IMR-90 (cell line): ENCODE results near the gene MYO1D. TPM values are rescaled to one million over a fixed set of nuclear protein-coding genes. Genes with fewer than 3 reads are reported as not detected.

Experiments
- ATAC-seq: fragments of 200-7000 bp; cut with Tn5 transposase; 2 replicates; pipeline ENCODE4 v1.9.1; 2020; ENCODE audit warnings: low read depth, mild to moderate bottlenecking, moderate library complexity
- BruUV-seq: library from RNA; stranded (reverse); fragments of 400-500 nt; replicated peaks from 2 replicates; lab custom pipeline; 2021; lab: Mats Ljungman, UMichigan
- CTCF ChIA-PET: fragments of 300-600 bp; formaldehyde crosslinking; extraction: SDS; loops from one replicate; lab custom pipeline; 2021; ENCODE audit warnings: antibody characterized with exemption; lab: Yijun Ruan, JAX
- POLR2A ChIA-PET: fragments of 300-600 bp; sonication (Branson Sonifier 250); formaldehyde crosslinking; loops from one replicate; lab custom pipeline; 2022; ENCODE audit warnings: antibody characterized with exemption; ENCODE audit not compliant: unreplicated experiment; lab: Charles Lee
- DNase-seq: peaks from one replicate; pipeline ENCODE4 v3.0.0; 2013
- H2AFZ ChIP-seq: replicated peaks from 2 replicates; pipeline ENCODE3; 2013; ENCODE audit warnings: low read length, mild to moderate bottlenecking; ENCODE audit not compliant: poor library complexity
- H2AK5ac ChIP-seq: 2 replicates; pipeline ENCODE4 v1.6.1; 2013; ENCODE audit warnings: low read depth, low read length, inconsistent platforms
- H2AK9ac ChIP-seq: replicated peaks from 2 replicates; pipeline ENCODE3; 2013; ENCODE audit warnings: mild to moderate bottlenecking, low read depth, low read length, moderate library complexity; ENCODE audit not compliant: poor library complexity
- H2BK120ac ChIP-seq: 2 replicates; pipeline ENCODE4 v1.6.1; 2013; ENCODE audit warnings: low read depth, low read length, inconsistent platforms
- H2BK15ac ChIP-seq: 3 replicates; pipeline ENCODE4 v1.6.1; 2013; ENCODE audit warnings: low read depth, low read length, inconsistent platforms
- H2BK20ac ChIP-seq: 2 replicates; pipeline ENCODE4 v1.6.1; 2013; ENCODE audit warnings: low read depth, mild to moderate bottlenecking, inconsistent platforms, low read length, moderate library complexity
- H2BK5ac ChIP-seq: 2 replicates; pipeline ENCODE4 v1.6.1; 2013; ENCODE audit warnings: mild to moderate bottlenecking, low read depth, low read length, inconsistent platforms; ENCODE audit not compliant: poor library complexity, severe bottlenecking
- H3K14ac ChIP-seq: replicated peaks from 2 replicates; pipeline ENCODE4 v1.6.1; 2013; ENCODE audit warnings: low read depth, low read length, inconsistent platforms
- H3K18ac ChIP-seq: 2 replicates; pipeline ENCODE4 v1.6.1; 2013; ENCODE audit warnings: low read depth, low read length, control low read depth
- H3K23ac ChIP-seq: 2 replicates; pipeline ENCODE4 v1.6.1; 2013; ENCODE audit warnings: low read depth, low read length, inconsistent platforms
- H3K27ac ChIP-seq: 2 replicates; pipeline ENCODE4 v1.5.1; 2013; ENCODE audit warnings: mild to moderate bottlenecking, control low read depth, low read length; ENCODE audit not compliant: insufficient read depth
- H3K27me3 ChIP-seq: 2 replicates; pipeline ENCODE4 v1.6.1; 2013; ENCODE audit warnings: low read length; ENCODE audit not compliant: control insufficient read depth, insufficient read depth
- H3K36me3 ChIP-seq: 2 replicates; pipeline ENCODE4 v1.6.1; 2013; ENCODE audit warnings: low read length, mixed read lengths; ENCODE audit not compliant: control insufficient read depth, insufficient read depth
- H3K4ac ChIP-seq: 2 replicates; pipeline ENCODE4 v1.6.1; 2013; ENCODE audit warnings: low read depth, low read length, inconsistent platforms
- H3K4me1 ChIP-seq: 2 replicates; pipeline ENCODE4 v1.6.1; 2013; ENCODE audit warnings: low read length, mixed read lengths; ENCODE audit not compliant: control insufficient read depth, insufficient read depth
- H3K4me2 ChIP-seq: 2 replicates; pipeline ENCODE4 v1.6.1; 2013; ENCODE audit warnings: low read depth, mild to moderate bottlenecking, control low read depth, low read length, moderate library complexity
- H3K4me3 ChIP-seq: 2 replicates; pipeline ENCODE4 v1.5.1; 2013; ENCODE audit warnings: low read depth, mild to moderate bottlenecking, control low read depth, low read length, moderate library complexity; ENCODE audit not compliant: insufficient read depth
- H3K56ac ChIP-seq: 2 replicates; pipeline ENCODE4 v1.6.1; 2013; ENCODE audit warnings: low read length, inconsistent platforms; ENCODE audit not compliant: insufficient read depth; ENCODE audit errors: extremely low read depth
- H3K79me1 ChIP-seq, 2 experiments: 2 replicates each; pipeline ENCODE4 v1.6.1; 2013; ENCODE audit warnings: low read length in 2 of 2, inconsistent platforms in 1 of 2, low read depth in 1 of 2
- H3K9ac ChIP-seq: 2 replicates; pipeline ENCODE4 v1.6.1; 2013; ENCODE audit warnings: low read depth, low read length, control low read depth
- H3K9me1 ChIP-seq: 2 replicates; pipeline ENCODE4 v1.6.1; 2013; ENCODE audit warnings: low read length, inconsistent platforms; ENCODE audit not compliant: insufficient read depth
- H3K9me3 ChIP-seq: 2 replicates; pipeline ENCODE4 v1.6.1; 2013; ENCODE audit warnings: low read length; ENCODE audit not compliant: control insufficient read depth, insufficient read depth
- H4K20me1 ChIP-seq: 2 replicates; pipeline ENCODE4 v1.6.1; 2013; ENCODE audit warnings: low read length, inconsistent platforms; ENCODE audit not compliant: insufficient read depth
- H4K5ac ChIP-seq: 2 replicates; pipeline ENCODE4 v1.6.1; 2013; ENCODE audit warnings: mild to moderate bottlenecking, low read depth, low read length, control low read depth
- H4K8ac ChIP-seq, 2 experiments: 2 replicates each; pipeline ENCODE4 v1.6.1; 2013; ENCODE audit warnings: low read depth in 2 of 2, low read length in 2 of 2, control low read depth in 1 of 2, inconsistent platforms in 1 of 2
- H4K91ac ChIP-seq: 2 replicates; pipeline ENCODE4 v1.6.1; 2013; ENCODE audit warnings: low read depth, low read length, inconsistent platforms; ENCODE audit not compliant: insufficient read depth
- BHLHE40 ChIP-seq: fragments of 150-350 bp; IDR thresholded peaks from 2 replicates; pipeline ENCODE4 v1.6.1; 2016; ENCODE audit warnings: mild to moderate bottlenecking, low read depth, low read length
- CEBPB ChIP-seq: IDR thresholded peaks from 2 replicates; pipeline ENCODE4 v1.6.1; 2012; ENCODE audit warnings: low read depth, low read length, improper control_type of control experiment
- CHD1 ChIP-seq: IDR thresholded peaks from 2 replicates; pipeline ENCODE4 v1.6.1; 2012; ENCODE audit warnings: low read depth, low read length, improper control_type of control experiment
- ELK1 ChIP-seq: fragments of 150-350 bp; IDR thresholded peaks from 2 replicates; pipeline ENCODE4 v1.6.1; 2016; ENCODE audit warnings: low read depth, mild to moderate bottlenecking, low read length, moderate library complexity, borderline replicate concordance
- FOS ChIP-seq: fragments of 150-350 bp; IDR thresholded peaks from 2 replicates; pipeline ENCODE4 v1.6.1; 2016; ENCODE audit warnings: low read depth, low read length
- MAFK ChIP-seq: IDR thresholded peaks from 2 replicates; pipeline ENCODE4 v1.6.1; 2012; ENCODE audit warnings: low read depth, low read length, improper control_type of control experiment
- MAZ ChIP-seq: IDR thresholded peaks from 2 replicates; pipeline ENCODE4 v1.6.1; 2012; ENCODE audit warnings: low read depth, mild to moderate bottlenecking, low read length, improper control_type of control experiment, moderate library complexity, borderline replicate concordance
- MXI1 ChIP-seq: IDR thresholded peaks from 2 replicates; pipeline ENCODE4 v1.6.1; 2012; ENCODE audit warnings: low read depth, mild to moderate bottlenecking, low read length, moderate library complexity, borderline replicate concordance
- NFE2L2 ChIP-seq: fragments of 150-350 bp; IDR thresholded peaks from 2 replicates; pipeline ENCODE4 v1.6.1; 2016; ENCODE audit warnings: low read depth, mild to moderate bottlenecking, low read length
- POLR2A ChIP-seq: IDR thresholded peaks from 2 replicates; pipeline ENCODE4 v1.6.1; 2012; ENCODE audit warnings: mild to moderate bottlenecking, low read depth, low read length
- RAD21 ChIP-seq: IDR thresholded peaks from 2 replicates; pipeline ENCODE4 v1.6.1; 2012; ENCODE audit warnings: low read length, improper control_type of control experiment
- RCOR1 ChIP-seq: IDR thresholded peaks from 2 replicates; pipeline ENCODE4 v1.6.1; 2012; ENCODE audit warnings: mild to moderate bottlenecking, low read length, improper control_type of control experiment; ENCODE audit not compliant: insufficient replicate concordance
- RFX5 ChIP-seq: IDR thresholded peaks from 2 replicates; pipeline ENCODE4 v1.8.0; 2012; ENCODE audit warnings: low read depth, mild to moderate bottlenecking, low read length, moderate library complexity
- SMC3 ChIP-seq: fragments of 150-350 bp; IDR thresholded peaks from 2 replicates; pipeline ENCODE4 v1.6.1; 2016; ENCODE audit warnings: low read depth, mild to moderate bottlenecking, antibody characterized with exemption, low read length, moderate library complexity
- WGBS, 2 experiments: methylation state at CpG; one replicate each; pipeline versions ENCODE4 v1.1.5 to v1.1.7; 2013; ENCODE audit warnings: missing lambda C conversion rate in 2 of 2; ENCODE audit not compliant: insufficient read length in 1 of 2; ENCODE audit errors: extremely low coverage in 2 of 2; 5-methylcytosine and 5-hydroxymethylcytosine counted together
- dilution Hi-C: fragments of 300-500 bp; cut with HindIII; formaldehyde crosslinking; loops from one replicate; pipeline ENCODE4 v1.14.3; 2018; ENCODE audit warnings: low sequenced_read_pairs; ENCODE audit not compliant: unreplicated experiment
- in situ Hi-C: fragments of 300-500 bp; cut with MboI; formaldehyde crosslinking; loops from 3 replicates; pipeline ENCODE4 v1.14.3; 2019; ENCODE audit warnings: low sequenced_read_pairs, inconsistent platforms, mixed read lengths
- intact Hi-C: fragments of 100-400 bp; cut with micrococcal nuclease; formaldehyde crosslinking; loops from 2 replicates; pipeline ENCODE4 v1.10.0; 2022
- polyA plus RNA-seq, 3 experiments: library from polyadenylated mRNA; depleted of rRNA; stranded (reverse); fragments of >200 nt; gene quantifications; 2 replicates each; pipeline ENCODE4 v1.2.3, GENCODE V29; 2012; ENCODE audit warnings: low replicate concordance in 1 of 3
- total RNA-seq: library from RNA; depleted of rRNA; stranded (reverse); fragments of >200 nt; gene quantifications from 2 replicates; pipeline ENCODE4 v1.2.3, GENCODE V29; 2012
- TF ChIP-seq, protein P1 (sequence below): fragments of 150-350 bp; IDR thresholded peaks from 2 replicates; pipeline ENCODE4 v1.6.1; 2017; ENCODE audit warnings: mild to moderate bottlenecking, antibody characterized with exemption, low read length, low read depth
- TF ChIP-seq, protein P2 (sequence below): conservative IDR thresholded peaks from 2 replicates; pipeline ENCODE4 v1.5.1; 2012; ENCODE audit warnings: mild to moderate bottlenecking, low read depth, low read length, improper control_type of control experiment

Gene MYO1D
- total and polyA plus RNA-seq, 2 of the 4 experiments (the other 2 are of a cell fraction) = 0.63 to 0.90 TPM

- no peak overlapping the region for H3K23ac ChIP-seq
- H3K4me1 ChIP-seq = no peaks in the 10 kb centered on the region
- no peaks in the 10 kb centered on the region for H4K20me1 ChIP-seq
- H2BK20ac ChIP-seq = no peak overlapping the region
- no peak overlapping the region for H3K56ac ChIP-seq
- no peak overlapping the region for H3K27ac ChIP-seq
- H4K8ac ChIP-seq = no peak overlapping the region
- H3K36me3 ChIP-seq = no peaks in the 10 kb centered on the region
- DNase-seq (no peak), ATAC-seq (no peak)
- no peaks in the 10 kb centered on the region for H3K9me3 ChIP-seq
- H3K14ac ChIP-seq = no peak overlapping the region
- H2AFZ ChIP-seq = no peak overlapping the region
- no peak overlapping the region for H3K4ac ChIP-seq
- no peak overlapping the region for H2AK5ac ChIP-seq
- CTCF ChIA-PET = no interaction called here
- POLR2A ChIA-PET = no interaction called here
- WGBS, 2 experiments = 80% methylated on average over 1 of the region's 2 CpGs; no CpG with 5 or more reads in 1 of the 2 experiments
- H3K27me3 ChIP-seq = peaks cover 7% of the 10 kb centered on the region
- no peak overlapping the region for H3K4me3 ChIP-seq
- no peak overlapping the region for H3K9ac ChIP-seq
- H2BK120ac ChIP-seq = no peak overlapping the region
- dilution Hi-C loops = no loop called here
- H2AK9ac ChIP-seq = no peak overlapping the region
- no peak overlapping the region for H3K18ac ChIP-seq
- no peak overlapping the region for H4K5ac ChIP-seq
- H4K91ac ChIP-seq = no peak overlapping the region
- H3K9me1 ChIP-seq = no peaks in the 10 kb centered on the region
- H2BK15ac ChIP-seq = no peak overlapping the region
- in situ Hi-C loops = no loop called here
- H3K79me1 ChIP-seq = no peaks in the 10 kb centered on the region
- TF ChIP-seq FOS (no peak), POLR2A (no peak), MAZ (no peak), NFE2L2 (no peak), BHLHE40 (no peak), SMC3 (no peak), RCOR1 (no peak), RAD21 (no peak), ELK1 (no peak), MAFK (no peak), CEBPB (no peak), MXI1 (no peak), RFX5 (no peak), CHD1 (no peak)
- TF ChIP-seq, protein P1, sequence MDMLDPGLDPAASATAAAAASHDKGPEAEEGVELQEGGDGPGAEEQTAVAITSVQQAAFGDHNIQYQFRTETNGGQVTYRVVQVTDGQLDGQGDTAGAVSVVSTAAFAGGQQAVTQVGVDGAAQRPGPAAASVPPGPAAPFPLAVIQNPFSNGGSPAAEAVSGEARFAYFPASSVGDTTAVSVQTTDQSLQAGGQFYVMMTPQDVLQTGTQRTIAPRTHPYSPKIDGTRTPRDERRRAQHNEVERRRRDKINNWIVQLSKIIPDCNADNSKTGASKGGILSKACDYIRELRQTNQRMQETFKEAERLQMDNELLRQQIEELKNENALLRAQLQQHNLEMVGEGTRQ = no peak
- TF ChIP-seq, protein P2, sequence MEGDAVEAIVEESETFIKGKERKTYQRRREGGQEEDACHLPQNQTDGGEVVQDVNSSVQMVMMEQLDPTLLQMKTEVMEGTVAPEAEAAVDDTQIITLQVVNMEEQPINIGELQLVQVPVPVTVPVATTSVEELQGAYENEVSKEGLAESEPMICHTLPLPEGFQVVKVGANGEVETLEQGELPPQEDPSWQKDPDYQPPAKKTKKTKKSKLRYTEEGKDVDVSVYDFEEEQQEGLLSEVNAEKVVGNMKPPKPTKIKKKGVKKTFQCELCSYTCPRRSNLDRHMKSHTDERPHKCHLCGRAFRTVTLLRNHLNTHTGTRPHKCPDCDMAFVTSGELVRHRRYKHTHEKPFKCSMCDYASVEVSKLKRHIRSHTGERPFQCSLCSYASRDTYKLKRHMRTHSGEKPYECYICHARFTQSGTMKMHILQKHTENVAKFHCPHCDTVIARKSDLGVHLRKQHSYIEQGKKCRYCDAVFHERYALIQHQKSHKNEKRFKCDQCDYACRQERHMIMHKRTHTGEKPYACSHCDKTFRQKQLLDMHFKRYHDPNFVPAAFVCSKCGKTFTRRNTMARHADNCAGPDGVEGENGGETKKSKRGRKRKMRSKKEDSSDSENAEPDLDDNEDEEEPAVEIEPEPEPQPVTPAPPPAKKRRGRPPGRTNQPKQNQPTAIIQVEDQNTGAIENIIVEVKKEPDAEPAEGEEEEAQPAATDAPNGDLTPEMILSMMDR = no peak
- no peak overlapping the region for H3K4me2 ChIP-seq
- no TSS peak for BruUV-seq
- H2BK5ac ChIP-seq = no peak overlapping the region
- intact Hi-C loops = no loop called here
Observed at GRCh38 chr17:32570081-32570396, 306.9 kb downstream of the MYO1D start.
